Mammary epithelial cell (primary cell): Measurements from ENCODE around the gene RAB10.

Experiments
- EZH2 ChIP-seq: IDR thresholded peaks from 2 replicates; pipeline ENCODE4 v1.6.1; 2012; ENCODE audit warnings: low read length, inconsistent platforms, borderline replicate concordance
- TF ChIP-seq, protein P1 (sequence below), 2 donors: IDR thresholded peaks in 1 of 2; conservative IDR thresholded peaks in 1 of 2; 2 replicates each; pipeline ENCODE4 v1.5.1; 2011 to 2012; ENCODE audit warnings: inconsistent platforms in 2 of 2, low read length in 2 of 2, mild to moderate bottlenecking in 2 of 2, control low read depth in 1 of 2, low read depth in 1 of 2; ENCODE audit not compliant: insufficient read depth in 1 of 2; ENCODE audit errors: extremely low read depth in 1 of 2

DNA sequence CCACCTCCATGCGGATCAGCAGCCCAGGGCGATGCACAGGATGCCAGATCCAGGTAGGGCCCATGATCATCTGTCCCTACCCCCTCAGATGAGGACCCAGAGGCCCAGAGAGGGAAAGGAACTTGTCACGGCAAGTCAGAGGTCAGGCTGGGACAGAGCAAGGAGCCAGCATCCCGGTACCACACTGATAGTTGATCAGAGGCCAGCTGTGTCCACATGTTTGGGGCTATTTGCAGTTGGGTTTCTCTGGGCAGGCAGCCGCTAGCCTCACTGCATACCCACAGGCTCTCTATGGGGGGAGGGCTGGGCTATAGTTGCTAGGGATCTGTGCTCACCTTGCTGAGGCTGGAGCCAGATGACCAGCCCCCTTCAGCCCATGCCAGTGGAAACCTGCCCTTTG is 148.6 kb downstream of the RAB10 start:
- TF ChIP-seq, protein P1, sequence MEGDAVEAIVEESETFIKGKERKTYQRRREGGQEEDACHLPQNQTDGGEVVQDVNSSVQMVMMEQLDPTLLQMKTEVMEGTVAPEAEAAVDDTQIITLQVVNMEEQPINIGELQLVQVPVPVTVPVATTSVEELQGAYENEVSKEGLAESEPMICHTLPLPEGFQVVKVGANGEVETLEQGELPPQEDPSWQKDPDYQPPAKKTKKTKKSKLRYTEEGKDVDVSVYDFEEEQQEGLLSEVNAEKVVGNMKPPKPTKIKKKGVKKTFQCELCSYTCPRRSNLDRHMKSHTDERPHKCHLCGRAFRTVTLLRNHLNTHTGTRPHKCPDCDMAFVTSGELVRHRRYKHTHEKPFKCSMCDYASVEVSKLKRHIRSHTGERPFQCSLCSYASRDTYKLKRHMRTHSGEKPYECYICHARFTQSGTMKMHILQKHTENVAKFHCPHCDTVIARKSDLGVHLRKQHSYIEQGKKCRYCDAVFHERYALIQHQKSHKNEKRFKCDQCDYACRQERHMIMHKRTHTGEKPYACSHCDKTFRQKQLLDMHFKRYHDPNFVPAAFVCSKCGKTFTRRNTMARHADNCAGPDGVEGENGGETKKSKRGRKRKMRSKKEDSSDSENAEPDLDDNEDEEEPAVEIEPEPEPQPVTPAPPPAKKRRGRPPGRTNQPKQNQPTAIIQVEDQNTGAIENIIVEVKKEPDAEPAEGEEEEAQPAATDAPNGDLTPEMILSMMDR (conservative IDR thresholded peaks at IDR 0.05 in 1 of 2, IDR thresholded peaks at IDR 0.05 in 1 of 2; ENCODE audit: extremely low read depth in 1 of 2, insufficient read depth in 1 of 2, low read depth in 1 of 2, low read length in 2 of 2): no peak
- no peak for TF ChIP-seq EZH2
